Osteocyte (in vitro differentiated cells): Measurements from ENCODE around the gene ACSS1. TPM values are rescaled to one million over a fixed set of nuclear protein-coding genes. Genes with fewer than 3 reads are reported as not detected.

Source experiments
- DNase-seq: peaks from one replicate; pipeline ENCODE4 v3.0.0; 2021; ENCODE audit warnings: mixed read lengths; ENCODE audit not compliant: unreplicated experiment; ENCODE audit errors: extremely low spot score
- H3K27ac Mint-ChIP-seq: one replicate; pipeline ENCODE4 v1.8.0; 2021; ENCODE audit warnings: mild to moderate bottlenecking, mixed read lengths; ENCODE audit not compliant: unreplicated experiment
- H3K27me3 Mint-ChIP-seq: one replicate; pipeline ENCODE4 v1.8.0; 2021; ENCODE audit warnings: mixed read lengths; ENCODE audit not compliant: unreplicated experiment
- H3K36me3 Mint-ChIP-seq: one replicate; pipeline ENCODE4 v1.8.0; 2021; ENCODE audit warnings: mixed read lengths; ENCODE audit not compliant: unreplicated experiment
- H3K4me1 Mint-ChIP-seq: one replicate; pipeline ENCODE4 v1.8.0; 2021; ENCODE audit warnings: mixed read lengths; ENCODE audit not compliant: unreplicated experiment
- H3K4me3 Mint-ChIP-seq: one replicate; pipeline ENCODE4 v1.8.0; 2021; ENCODE audit warnings: mild to moderate bottlenecking, moderate library complexity, mixed read lengths; ENCODE audit not compliant: unreplicated experiment
- H3K9me3 Mint-ChIP-seq: one replicate; pipeline ENCODE4 v1.8.0; 2021; ENCODE audit warnings: mixed read lengths; ENCODE audit not compliant: unreplicated experiment
- CTCF ChIP-seq: fragments of 200-600 bp; sonication (generic); IDR thresholded peaks from 2 replicates; pipeline ENCODE4 v1.5.0; 2021; ENCODE audit warnings: antibody characterized with exemption, mild to moderate bottlenecking, moderate library complexity
- total RNA-seq: library from RNA; stranded (reverse); gene quantifications from 2 replicates; pipeline ENCODE4 v1.2.1, GENCODE V29; 2021

The ACSS1 gene
- total RNA-seq, 1 donor from 2014 or later: 8.2 TPM

DNA sequence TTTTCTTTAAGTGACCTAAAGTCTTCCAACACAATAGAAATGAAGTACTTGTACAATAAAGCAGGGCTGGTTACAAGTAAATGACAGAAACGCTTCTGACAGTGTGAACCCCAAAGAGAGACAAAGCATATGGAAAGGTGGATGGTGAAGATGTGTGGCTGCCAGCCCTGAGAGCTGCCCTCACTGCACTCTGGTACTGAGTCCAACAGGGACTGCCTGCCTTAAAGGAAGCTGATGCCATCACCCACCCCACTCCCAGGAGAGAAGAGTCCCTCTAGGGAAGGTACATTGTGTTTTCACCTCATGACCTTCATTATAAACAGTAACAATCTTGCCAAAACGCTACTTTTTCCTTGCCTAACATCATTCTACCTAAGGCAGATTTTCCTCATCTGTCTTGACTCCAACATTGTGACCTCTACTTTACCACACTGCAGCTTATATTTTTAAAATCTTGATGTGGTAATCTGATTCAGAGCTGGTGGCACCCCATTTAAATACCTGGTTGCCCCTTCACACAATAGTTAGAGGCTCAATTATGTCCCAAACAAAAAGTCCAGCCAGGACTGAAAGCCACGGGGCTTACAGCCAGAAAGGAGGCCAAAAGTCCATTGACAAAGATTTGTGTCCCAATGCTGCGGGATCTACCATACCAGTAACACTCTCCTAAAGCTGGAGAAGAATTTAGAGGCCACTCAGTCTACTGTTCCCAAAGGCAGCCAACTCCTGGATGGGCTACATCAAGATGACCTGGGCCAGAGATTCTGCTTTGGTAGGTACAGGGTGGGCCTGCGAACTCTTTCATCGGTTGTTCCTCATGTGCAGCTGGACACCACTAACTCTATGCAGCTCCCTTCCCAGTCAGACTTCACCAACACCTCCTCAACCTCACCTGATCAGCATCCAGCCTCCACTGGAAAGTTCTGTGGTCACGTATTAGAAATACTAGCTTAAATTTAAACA is 69.8 kb downstream of the ACSS1 start:
- no peaks in the 10 kb centered on the region for H3K27me3 Mint-ChIP-seq
- no peak overlapping the region for H3K4me3 Mint-ChIP-seq
- H3K4me1 Mint-ChIP-seq: peaks cover 21% of the 10 kb centered on the region
- no peaks in the 10 kb centered on the region for H3K9me3 Mint-ChIP-seq
- no peak overlapping the region for H3K27ac Mint-ChIP-seq
- H3K36me3 Mint-ChIP-seq: peaks cover 3% of the 10 kb centered on the region
- TF ChIP-seq CTCF: no peak
- DNase-seq: peak; percentile 49

GRCh38 chr20:24987244-24987643 is 70.7 kb downstream of the ACSS1 start:
- Mint-ChIP-seq H3K9me3 (no peaks in the 10 kb centered on the region), H3K4me1 (peaks cover 16% of the 10 kb centered on the region), H3K27me3 (no peaks in the 10 kb centered on the region), H3K27ac (no peak overlapping the region), H3K36me3 (peaks cover 6% of the 10 kb centered on the region), H3K4me3 (no peak overlapping the region)
- TF ChIP-seq CTCF: no peak
- DNase-seq: no peak

- peak; percentile 49 for DNase-seq
- no peak overlapping the region for H3K27ac Mint-ChIP-seq
- H3K36me3 Mint-ChIP-seq: peaks cover 9% of the 10 kb centered on the region
- no peak for TF ChIP-seq CTCF
- no peaks in the 10 kb centered on the region for H3K27me3 Mint-ChIP-seq
- no peak overlapping the region for H3K4me3 Mint-ChIP-seq
- peaks cover 11% of the 10 kb centered on the region for H3K4me1 Mint-ChIP-seq
- no peaks in the 10 kb centered on the region for H3K9me3 Mint-ChIP-seq
Observed at GRCh38 chr20:24986436-24987015, 71.4 kb downstream of the ACSS1 start.

GRCh38 chr20:24985802-24986201 is 72.1 kb downstream of the ACSS1 start:
- Mint-ChIP-seq H3K27me3 (no peaks in the 10 kb centered on the region), H3K36me3 (peaks cover 16% of the 10 kb centered on the region), H3K9me3 (no peaks in the 10 kb centered on the region), H3K27ac (no peak overlapping the region), H3K4me1 (peaks cover 4% of the 10 kb centered on the region), H3K4me3 (no peak overlapping the region)
- DNase-seq: no peak
- no peak for TF ChIP-seq CTCF

DNA sequence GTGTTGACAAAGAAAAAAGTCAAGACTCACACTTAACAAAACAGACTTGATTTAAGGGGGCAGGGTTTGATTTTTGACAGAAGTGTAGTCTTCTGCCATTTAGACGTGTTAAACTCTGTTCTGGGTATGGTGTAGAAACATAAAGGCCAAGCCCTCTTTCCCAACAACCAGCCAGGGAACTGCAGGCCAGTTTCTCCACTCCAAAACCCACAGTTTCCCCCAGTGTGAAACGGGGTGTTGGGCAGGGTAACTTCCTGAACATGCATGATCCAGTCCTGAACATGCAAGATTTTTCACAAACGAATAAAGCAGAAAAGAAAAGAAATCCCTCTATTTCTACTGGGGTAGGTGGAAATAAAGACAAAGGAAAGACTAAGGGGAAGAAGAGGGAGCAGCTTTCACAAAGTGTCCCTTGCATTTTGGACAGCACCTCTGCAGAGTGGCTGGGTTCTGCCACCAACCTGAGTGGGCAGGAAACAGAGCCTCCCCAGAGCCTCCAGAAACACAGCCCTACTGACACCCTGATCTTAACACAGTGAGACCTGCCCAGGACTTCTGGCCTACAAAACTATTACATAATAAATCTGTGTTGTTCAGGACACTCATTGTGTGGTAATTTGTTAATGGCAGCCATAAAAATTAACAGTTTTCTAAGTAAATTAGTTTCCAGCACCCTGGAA is 72.8 kb downstream of the ACSS1 start:
- no peak for TF ChIP-seq CTCF
- no peak overlapping the region for H3K27ac Mint-ChIP-seq
- H3K4me3 Mint-ChIP-seq: no peak overlapping the region
- no peaks in the 10 kb centered on the region for H3K4me1 Mint-ChIP-seq
- DNase-seq: no peak
- H3K9me3 Mint-ChIP-seq: no peaks in the 10 kb centered on the region
- H3K27me3 Mint-ChIP-seq: no peaks in the 10 kb centered on the region
- H3K36me3 Mint-ChIP-seq: peaks cover 23% of the 10 kb centered on the region
